ENCODE measurements around the gene IL10.
"Not testable (repeated sequence)": the region's sequence is repeated elsewhere in the genome, so short reads cannot be mapped to it uniquely, and the experiment has no call there.

Gene IL10

DNA sequence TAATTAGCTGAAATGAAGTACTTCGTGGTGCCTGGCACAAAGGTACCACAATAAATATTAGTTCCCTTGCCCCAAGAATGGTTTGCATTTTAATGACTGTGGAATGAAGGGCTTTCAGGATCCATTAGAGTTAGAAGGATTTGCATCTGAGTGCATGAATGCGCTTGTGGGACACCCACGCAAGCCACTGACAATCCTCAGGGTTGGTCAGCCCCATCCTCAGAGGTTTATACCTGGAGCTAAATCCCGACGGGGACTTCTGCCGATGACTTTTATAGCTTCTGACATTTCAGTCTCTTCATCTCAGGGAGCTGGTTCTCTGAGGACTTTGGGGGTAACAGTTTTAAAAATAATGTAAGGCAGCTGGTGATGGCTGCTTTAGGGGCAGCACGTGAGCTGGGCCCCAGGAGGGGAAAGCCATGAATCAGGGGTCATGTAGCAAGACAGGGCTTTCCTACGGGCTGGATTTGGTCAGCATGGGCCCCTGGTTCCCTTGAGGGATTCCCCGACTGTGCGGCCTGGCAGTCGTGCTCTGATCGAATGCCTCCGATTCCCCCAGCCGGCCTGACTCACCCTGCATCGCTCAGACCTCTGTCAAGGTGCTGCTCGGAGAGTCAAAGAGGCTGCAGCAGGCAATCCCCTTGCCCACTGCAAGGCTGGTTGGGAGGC is 20.8 kb upstream of the IL10 start:
- no peak for DNase-seq

DNA sequence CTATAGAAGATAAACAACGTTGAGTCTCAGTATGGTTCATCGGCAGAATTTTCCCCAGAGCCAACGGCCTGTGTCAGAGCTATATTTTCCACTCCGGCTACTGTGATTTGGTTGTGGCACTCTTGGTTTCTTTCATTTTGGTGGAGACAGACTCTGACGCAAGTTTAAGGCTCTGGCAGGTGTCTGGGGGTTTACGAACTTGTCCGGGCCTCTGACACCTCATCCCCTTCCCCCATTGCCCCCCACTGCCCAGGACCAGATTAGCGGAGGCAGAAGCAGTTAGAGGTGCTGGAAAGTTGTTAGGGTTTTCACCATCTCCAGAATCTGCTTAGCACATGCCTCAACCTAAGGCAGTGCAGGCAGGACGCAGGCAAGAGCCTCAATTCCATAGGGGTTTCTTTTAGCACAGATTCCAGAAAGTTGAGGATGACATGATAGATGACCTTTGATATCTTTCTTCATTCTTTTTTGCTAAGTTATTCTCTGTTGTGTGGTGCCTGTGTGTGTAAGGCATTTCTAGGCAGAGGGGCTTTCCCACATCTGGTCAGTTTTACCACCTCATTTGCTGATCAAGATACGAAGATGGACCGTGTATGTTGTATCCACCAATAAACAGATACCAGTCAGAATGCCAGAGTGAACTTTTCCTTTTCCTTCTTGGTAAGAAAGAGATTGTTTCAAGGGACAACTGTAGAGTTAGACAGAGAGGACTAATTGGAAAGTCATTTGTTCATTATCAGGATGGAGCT is 18.4 kb upstream of the IL10 start:
- DNase-seq = peak; percentile 20

DNA sequence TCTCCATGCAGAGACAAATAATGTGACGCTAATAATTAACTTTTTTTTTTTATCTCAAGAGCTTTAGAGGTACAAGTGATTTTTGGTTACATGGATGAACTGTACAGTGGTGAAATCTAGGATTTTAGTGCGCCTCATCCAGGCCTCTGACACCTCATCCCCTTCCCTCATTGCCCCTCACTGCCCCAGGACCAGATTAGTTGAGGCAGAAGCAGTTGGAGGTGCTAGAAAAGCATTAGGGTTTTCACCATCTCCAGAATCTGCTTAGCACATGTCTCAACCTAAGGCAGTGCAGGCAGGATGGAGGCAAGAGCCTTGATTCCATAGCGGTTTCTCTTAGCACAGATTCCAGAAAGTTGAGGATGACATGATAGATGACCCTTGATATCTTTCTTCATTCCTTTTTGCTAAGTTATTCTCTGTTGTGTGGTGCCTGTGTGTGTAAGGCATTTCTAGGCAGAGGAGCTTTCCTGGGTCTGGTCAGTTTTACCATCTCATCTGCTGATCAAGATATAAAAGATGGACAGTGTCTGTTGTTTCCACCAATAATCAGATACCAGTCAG is 16.3 kb upstream of the IL10 start:
- DNase-seq = no peak

DNA sequence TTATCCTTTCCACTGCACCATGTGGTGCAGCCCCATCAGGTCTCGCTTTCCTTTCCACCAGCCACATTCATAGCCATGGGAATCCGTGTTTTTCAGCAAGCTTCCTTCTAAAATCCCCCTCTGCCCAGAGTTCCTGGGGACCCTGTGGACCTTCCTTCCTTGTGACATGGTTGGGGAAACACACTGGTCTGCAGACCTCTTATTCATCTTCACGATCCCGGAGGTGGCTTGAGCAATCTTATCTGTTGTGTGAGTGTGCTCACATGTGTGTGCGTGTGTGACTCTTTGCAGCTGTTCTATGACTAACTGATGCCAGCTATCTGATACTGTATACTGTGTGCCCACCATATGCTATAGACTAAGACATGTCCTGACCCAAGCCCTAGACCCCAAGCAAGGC is 15.6 kb upstream of the IL10 start:
- no peak for DNase-seq

DNA sequence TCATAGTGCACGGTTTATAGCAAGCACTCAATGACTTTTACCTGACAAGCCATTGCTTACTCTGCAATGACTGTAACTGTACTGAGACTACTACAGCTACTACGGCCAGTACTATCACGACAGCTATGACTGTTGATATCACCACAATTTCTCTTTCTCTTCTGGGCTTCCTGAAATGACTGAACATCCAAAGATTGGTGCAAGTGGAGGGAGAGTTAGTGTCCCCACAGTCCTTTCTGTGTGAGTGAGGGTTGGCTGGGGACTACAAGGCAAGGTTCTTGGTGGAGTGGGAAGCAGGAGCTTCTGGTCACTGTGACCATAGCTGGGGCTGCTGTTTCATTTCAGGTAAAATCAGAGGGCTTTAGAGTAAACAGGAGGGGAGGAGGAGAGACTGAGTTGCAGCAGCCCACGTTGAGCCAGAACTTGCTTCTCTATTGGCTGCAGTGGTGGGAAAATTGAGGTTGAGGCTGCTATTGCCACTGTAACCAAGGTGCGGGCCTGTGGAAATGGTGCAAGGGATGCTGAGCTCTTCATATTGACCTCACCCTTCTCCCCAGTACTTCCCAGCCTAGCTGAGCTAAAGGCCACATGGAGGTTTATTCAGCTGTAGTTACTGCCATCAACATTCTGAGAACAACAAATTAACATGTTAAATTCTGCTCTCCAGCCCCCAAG is 14.1 kb upstream of the IL10 start:
- DNase-seq = no peak

DNA sequence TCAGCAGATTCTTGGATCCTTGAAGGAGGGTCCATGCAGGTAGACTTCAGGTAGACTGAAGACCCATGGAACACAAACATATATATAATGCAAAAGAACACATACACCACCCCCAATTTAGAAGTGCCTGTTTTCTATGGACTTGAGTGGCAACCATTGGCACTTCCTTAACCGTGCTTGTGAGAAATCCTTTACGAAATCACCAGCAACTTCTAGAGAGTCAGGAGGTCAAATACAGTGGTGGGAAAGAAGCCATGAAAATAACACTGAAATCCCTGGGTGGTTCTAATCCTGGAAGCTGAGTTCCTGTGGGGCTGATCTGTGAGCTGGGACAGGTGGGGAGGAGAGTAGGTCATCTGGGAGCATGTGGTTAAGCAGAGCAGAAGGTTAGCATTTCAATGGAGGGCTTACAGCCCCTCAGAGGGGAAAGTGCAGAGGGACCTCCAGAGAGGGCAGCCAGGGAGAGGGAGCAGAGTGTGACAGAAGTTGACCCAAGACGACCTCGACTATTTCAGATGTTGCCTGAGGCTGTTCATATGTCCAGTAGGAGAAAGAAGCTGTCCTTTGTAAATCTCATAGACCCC is 13.0 kb upstream of the IL10 start:
- DNase-seq = no peak

DNA sequence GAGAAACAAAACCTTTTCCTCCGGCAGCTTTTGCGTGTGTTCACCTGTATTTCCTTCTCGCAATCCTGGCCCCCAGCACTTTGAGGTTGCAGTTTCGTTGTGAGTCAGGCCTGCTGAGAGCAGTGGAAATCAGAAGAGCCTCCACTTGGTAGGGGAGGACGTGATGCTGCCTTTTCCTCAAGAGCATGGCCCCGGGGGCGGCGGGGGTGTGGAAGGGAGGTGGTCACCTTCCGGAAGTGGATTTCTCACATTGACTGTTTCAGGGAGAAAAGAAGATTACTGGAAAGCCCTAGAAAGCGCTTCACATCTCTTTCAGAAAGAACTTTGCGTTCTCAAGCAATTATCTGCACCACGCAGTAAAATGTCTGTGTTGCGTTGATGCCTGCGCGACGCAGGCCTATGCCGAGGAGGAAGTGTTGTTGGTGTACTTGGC is 12.2 kb upstream of the IL10 start:
- DNase-seq = peak; percentile 43

DNA sequence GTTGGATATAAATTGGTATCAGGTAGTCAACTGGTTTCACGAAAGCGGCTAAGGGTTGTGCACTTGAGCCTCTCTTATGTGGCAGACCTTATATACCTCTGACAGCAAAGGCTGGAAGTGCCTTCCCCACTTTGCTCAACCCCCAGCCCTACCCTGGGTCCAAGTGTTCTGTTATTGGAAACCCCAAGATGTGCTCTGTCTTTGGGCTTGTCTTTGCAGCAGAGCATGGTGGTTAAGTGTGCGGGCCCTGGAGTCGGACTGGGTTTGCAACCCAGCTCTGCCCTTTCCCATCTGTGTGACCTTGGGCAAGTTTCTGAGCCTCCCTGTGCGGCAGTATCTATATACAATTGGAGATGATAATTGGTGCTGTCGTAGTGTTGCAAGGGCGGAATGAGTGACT is 11.2 kb upstream of the IL10 start:
- DNase-seq = no peak

DNA sequence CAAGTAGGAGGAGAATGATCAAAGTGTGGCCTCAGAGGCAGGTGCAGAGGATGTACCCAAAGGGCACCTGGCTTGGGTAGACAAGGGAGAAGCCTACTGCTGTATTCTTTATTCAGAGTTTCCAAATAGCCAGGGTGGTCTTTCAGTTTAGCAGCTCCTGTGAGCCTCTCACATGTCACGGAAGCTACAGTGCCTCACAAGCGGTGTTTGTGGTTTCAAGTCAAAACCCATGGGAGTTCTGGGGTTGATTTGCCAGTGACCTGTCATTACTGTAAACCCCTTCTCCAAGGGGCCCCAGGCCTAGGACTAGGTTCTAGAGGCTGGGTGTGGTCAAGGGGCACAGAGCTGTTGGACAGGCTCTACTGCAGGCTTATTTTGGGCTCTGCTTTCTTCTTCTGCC is 10.2 kb upstream of the IL10 start:
- DNase-seq = peak; percentile 46

DNA sequence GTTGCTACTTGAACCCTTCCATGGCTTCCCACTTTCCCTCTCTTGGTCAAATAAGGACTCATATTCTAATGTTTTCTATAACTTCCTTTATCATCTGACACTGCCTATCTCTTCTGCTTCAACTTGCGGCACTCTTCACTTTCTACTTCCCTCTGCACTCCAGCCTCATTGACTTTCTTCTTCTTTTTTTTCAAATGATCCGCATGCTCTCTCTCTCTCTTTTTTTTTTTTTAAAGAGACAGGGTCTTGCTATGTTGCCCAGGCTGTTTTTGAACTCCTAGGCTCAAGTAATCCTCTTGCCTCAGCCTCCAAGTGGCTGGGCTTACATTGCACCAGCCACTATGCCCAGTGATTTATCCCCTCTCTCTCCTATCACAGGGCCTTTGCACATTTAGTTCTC is 7.3 kb upstream of the IL10 start:
- no peak for DNase-seq

DNA sequence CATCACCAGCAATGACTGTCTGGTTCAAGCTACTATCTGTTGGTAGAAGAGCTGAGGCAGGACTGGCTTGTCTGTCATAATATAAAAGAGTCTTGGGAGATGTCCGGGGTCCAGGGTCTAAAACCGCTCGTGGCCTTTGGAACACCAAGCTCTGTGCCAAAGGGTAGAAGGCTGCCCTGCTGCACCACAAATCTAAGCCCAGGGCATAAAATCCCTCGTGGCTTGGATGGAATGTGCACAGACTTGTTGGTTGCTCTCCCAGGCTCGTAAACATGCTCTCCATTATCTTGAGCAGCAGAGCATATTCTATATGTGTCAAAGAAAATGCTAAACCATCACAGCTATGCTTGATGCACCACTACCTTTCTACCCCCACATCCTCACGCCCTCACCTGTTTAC is 6.6 kb upstream of the IL10 start:
- DNase-seq = not testable (repeated sequence)

DNA sequence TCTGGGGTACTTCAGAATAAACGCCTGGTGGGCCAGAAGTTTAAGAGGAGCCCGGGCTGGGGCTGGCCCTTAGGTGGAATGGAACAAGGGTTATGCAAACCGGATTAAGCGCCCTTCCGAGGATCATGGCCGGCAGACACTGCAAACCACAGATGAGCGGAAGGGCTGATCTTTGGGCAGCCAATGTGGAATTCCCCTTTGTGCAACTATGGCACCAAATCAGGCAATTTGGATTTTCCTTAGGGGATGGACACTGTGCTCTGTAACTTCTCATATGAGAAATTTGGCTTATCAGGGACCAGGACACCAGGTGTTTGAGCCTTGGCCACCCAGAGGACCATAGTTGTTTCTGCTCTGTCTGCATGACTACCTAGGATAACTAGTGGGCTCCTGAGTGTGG is 5.7 kb upstream of the IL10 start:
- no peak for DNase-seq

DNA sequence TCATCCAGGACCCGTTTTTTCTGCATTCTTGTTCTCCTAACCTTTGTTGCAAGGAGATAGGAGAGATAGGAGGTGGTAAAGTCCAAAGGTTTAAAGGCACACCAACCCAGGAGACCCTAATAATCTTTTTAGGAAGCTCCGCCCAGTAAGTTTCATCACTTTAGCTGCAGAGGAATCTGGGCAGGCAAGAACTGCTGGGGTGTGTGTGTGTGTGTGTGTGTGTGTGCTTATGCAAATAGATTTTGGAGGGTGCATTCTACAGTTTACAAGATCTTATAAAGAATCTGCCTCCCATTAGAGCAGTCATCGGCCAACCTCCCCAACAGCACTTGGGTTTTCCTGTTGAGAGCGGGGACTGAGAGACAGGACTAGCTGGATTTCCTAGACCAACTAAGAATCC is 3.9 kb upstream of the IL10 start:
- DNase-seq = no peak

DNA sequence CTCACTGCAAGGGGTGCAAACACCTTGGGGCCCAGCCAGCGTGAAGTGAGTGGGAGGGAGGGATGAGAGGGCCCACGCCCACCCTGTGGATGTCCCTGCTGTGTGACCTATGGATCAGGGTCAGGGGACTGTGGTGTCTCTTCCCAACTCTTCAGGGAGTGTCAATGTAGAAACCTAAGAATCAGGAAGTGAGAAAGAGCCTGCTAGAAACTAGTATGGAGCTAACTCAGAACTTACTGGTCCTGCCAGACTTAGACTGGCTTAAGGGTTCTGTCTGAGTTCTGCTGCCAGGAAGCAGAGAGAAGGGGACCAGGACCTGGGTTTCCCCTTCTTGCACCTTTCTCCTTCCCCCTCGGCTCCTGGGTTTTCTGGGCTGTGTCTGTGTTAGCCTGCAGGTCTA is 1.8 kb upstream of the IL10 start:
- DNase-seq = no peak

DNA sequence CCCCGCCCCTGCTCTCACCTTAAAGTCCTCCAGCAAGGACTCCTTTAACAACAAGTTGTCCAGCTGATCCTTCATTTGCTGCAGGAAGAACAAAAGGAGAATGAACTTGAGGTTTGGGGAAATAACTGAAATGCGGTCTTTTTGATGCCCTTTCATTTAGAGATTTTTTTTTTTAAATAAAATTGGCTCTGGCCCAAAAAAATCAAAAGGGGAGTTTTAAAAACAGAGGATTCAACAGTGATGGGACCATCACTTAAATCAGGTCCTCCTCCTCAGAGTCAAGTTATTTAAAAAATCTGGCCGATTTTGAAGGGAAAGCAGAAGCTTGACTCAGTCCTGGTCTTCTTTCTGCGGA is 979 bp downstream of the IL10 start:
- no peak for DNase-seq

DNA sequence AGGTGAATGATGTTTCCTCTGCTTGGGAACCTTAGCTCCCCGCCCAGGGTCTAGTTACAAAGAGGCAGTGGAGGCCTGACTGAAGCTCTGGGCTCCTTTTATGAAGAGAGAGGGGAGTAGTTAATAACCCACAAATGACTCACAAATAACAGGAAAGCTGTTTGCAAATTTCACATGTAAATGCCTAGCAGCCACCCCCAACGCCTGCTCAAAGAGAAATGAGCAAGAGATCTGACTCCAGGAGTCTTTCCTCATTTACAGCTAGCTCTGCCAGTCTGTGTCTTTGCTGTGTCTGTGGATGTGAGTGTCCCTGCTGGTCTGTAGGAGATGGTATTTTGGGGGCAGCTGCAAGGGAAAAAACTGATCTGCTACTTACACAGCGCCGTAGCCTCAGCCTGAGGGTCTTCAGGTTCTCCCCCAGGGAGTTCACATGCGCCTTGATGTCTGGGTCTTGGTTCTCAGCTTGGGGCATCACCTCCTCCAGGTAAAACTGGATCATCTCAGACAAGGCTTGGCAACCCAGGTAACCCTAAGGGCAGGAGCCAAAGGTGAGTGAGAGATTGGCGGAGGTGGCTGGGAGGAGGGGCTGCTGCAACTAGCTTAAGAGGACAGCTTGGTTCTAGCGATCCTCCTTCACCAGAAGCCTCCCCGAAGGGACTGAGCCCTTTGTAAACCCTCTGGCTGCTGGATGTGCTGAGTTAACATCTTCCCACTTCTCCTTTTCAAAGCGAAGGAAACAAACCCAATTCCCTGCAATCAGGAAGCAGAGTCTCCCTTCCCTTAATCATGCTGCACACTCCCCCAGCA is 1.6 kb downstream of the IL10 start, which contains the start of gene IL19:
Gene IL19 (plus strand): TSS at position 243 of the 807 bp plus-strand sequence. CDS start 65,890 bp downstream, outside the sequence.
- peak; percentile 45 for DNase-seq

DNA sequence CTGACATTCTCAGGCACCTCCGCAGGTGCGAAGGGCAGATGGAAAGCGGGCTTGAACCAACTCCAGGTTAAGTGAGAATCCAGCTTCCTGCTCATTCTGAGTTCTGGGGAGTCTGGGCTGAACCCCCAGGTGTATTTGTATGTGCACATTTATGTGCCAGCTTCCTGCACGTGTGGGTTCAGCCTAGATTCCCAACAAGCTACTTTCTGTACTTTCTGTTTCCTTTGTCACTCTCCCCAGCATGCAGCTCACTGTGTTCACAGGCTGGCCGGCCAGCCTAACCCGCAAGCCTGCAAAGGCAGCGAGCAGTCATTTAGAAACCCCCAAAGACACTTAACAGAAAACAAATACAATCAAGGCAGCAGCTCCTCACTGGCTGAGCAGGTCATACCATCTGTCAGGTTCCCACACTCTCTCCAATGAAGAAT is 3.0 kb downstream of the IL10 start:
- peak; percentile 37 for DNase-seq

DNA sequence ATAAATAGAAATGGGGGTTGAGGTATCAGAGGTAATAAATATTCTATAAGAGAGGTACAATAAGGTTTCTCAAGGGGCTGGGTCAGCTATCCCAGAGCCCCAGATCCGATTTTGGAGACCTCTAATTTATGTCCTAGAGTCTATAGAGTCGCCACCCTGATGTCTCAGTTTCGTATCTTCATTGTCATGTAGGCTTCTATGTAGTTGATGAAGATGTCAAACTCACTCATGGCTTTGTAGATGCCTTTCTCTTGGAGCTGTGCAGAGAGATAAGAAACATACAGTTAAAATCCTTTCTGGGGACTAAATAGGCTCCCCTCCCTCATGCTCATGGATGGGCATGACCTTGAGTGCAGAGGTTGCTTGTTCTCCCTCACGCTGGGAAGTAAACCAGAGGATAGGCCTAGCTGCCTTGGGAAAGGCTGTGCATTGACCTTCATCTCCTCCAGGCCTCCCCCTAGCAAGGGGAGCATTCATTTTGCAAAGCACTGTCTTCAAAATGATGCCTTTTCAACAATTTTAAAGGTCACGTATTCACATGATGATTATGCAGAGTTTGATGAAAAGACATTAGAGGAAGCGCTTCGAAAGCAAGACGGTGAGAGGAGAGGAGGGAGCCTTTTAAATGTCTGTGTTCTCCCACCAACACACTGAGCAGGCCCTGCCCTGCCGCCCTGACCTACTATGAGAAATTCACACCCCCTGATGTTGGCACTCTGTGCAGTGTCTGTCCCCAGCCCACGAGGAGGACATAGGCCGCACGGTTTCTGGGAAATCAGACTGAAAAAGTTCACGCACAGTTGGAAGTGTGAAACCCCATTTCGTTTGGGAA is 3.6 kb downstream of the IL10 start:
- DNase-seq = no peak

DNA sequence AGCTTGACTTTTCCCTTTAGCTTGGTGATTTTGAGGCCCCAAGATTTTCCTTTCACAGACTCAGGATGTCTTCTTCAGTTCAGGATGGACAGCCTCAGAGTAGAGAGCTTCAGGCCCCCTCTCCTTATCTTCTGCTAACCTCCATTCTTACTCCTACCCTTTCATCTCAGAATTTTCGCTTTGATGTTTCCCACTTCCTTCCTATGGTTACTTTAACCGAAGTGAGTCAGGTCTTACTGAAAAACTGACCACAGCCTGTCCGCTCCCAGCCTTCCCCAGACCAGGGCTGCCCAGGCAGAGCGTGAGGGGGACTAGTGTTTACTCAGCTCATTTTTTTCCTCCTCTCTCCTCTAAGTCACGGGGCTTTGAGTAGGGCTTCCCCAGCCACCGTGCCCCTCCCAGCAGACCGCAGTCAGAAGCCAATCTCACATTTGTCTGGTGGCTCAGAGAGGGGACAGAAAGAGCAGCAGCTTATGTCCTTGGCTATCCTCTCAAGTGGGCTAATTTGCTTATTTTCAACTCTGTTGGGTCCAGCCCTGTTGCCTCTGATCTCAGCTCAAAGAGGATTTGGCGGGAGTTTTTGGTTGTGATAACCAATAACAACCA is 5.9 kb downstream of the IL10 start:
- peak; percentile 76 for DNase-seq

DNA sequence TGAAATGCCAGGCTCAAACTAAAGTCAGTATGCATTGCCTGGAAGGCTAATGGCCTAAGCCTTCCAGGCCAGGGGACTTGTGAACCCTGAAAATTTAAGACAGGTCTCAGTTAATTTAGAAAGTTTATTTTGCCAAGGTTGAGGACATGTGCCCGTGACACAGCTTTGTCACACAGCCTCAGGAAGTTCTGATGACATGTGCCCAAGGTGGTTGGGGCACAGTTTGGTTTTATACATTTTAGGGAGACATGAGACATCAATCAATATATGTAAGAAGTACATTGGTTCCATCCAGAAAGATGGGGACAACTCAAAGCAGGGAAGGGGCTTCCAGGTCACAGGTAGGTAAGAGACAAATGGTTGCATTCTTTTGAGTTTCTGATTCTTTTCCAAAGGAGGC is 6.5 kb downstream of the IL10 start:
- DNase-seq = not testable (repeated sequence)

DNA sequence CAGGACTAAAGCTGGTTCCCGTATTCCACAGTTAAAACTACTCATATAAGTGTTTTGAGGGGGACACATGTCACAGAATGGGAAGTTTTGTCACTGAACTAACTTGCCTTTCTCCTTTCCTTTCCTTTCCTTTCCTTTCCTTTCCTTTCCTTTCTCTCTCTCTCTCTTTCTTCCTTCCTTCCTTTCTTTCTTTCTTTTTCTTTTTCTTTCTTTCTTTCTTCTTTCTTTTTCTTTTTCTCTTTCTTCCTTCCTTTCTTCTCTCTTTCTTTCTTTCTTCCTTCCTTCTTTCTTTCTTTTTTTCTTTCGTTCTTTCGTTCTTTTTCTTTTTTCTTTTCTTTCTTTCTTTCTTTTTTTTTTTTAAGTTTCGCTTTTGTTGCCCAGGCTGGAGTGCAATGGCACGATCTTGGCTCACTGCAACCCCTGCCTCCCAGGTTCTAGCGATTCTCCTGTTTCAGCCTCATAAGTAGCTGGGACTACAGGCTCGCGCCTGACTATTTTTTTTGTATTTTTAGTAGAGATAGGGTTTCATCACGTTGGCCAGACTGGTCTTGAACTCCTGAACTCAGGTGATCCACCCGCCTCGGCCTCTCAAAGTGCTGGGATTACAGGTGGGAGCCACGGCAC is 9.4 kb downstream of the IL10 start:
- not testable (repeated sequence) for DNase-seq

Data from CD4-positive, alpha-beta T cell treated with Interleukin-15 for 1 hour (primary cell).